Testis (tissue), 3 donors: ENCODE data around the gene ELFN1. TPM values are rescaled to one million over a fixed set of nuclear protein-coding genes. Genes with fewer than 3 reads are reported as not detected.
"Not testable (repeated sequence)": the region's sequence is repeated elsewhere in the genome, so short reads cannot be mapped to it uniquely, and the experiment has no call there.

ENCODE experiments used
- DNase-seq: peaks from one replicate; pipeline ENCODE4 v3.0.0-alpha.2; 2019
- H3K27ac ChIP-seq, 2 donors: fragments of 200-600 bp; sonication (generic); one replicate each; pipeline ENCODE4 v1.5.1; 2019
- H3K27me3 ChIP-seq: fragments of 200-600 bp; sonication (generic); one replicate; pipeline ENCODE4 v1.5.1; 2019
- H3K36me3 ChIP-seq: fragments of 200-600 bp; sonication (generic); one replicate; pipeline ENCODE4 v1.5.1; 2017; ENCODE audit warnings: low read depth; ENCODE audit errors: missing control alignments
- H3K4me1 ChIP-seq: fragments of 200-600 bp; sonication (generic); one replicate; pipeline ENCODE4 v1.5.1; 2019
- H3K4me3 ChIP-seq, 2 donors: fragments of 200-600 bp; sonication (generic); one replicate each; pipeline ENCODE4 v1.5.1; 2017 to 2019
- H3K9me3 ChIP-seq: fragments of 200-600 bp; sonication (generic); one replicate; pipeline ENCODE4 v1.5.1; 2017
- POLR2A ChIP-seq: fragments of 450-650 bp; IDR thresholded peaks from one replicate; pipeline ENCODE4 v1.6.1; 2017; ENCODE audit warnings: antibody characterized with exemption, mild to moderate bottlenecking, moderate library complexity
- WGBS, 2 donors: methylation state at CpG; one replicate each; pipeline ENCODE4 v1.1.5; 2018; 5-methylcytosine and 5-hydroxymethylcytosine counted together
- intact Hi-C: fragments of 100-400 bp; cut with DNase I; formaldehyde crosslinking; loops from one replicate; pipeline ENCODE4 v1.15.1; 2023; ENCODE audit warnings: low total_unique reads
- polyA plus RNA-seq: library from polyadenylated mRNA; stranded (reverse); fragments of 350-450 nt; fragmentation: Illumina TruSeq; extraction: RNeasy Lipid Tissue Mini Kit (QIAGEN cat#74804); gene quantifications from one replicate; pipeline ENCODE4 v1.2.3, GENCODE V29; 2014; ENCODE audit warnings: low read depth, low replicate concordance; ENCODE audit not compliant: insufficient read depth
- total RNA-seq, 2 donors: library from RNA; depleted of rRNA; stranded (reverse); fragments of >200 nt; gene quantifications; one replicate each; pipeline ENCODE4 v1.2.3, GENCODE V29; 2016
- TF ChIP-seq, protein P1 (sequence below), 3 experiments: fragments of 450-650 bp in 2 of 3; fragments of 200-600 bp in 1 of 3; sonication (generic) in 1 of 3; IDR thresholded peaks; one replicate each; pipeline ENCODE4 v1.5.1; 2016 to 2019; ENCODE audit warnings: antibody characterized with exemption in 3 of 3, mild to moderate bottlenecking in 2 of 3, moderate library complexity in 1 of 3

The ELFN1 gene
- total and polyA plus RNA-seq, 3 donors from 2014 or later = 2.3 to 3.2 (median 2.8) TPM

- intact Hi-C loops = no loop called here
- no peaks in the 10 kb centered on the region for H3K9me3 ChIP-seq
- H3K27me3 ChIP-seq = no peaks in the 10 kb centered on the region
- no peaks in the 10 kb centered on the region for H3K36me3 ChIP-seq
- peaks cover 12% of the 10 kb centered on the region for H3K4me1 ChIP-seq
- DNase-seq = no peak
- no peak overlapping the region for H3K27ac ChIP-seq
- WGBS, 2 donors = 86 to 90% methylated on average over 6 of the region's 6 CpGs
- H3K4me3 ChIP-seq = no peak overlapping the region
- TF ChIP-seq, protein P1, sequence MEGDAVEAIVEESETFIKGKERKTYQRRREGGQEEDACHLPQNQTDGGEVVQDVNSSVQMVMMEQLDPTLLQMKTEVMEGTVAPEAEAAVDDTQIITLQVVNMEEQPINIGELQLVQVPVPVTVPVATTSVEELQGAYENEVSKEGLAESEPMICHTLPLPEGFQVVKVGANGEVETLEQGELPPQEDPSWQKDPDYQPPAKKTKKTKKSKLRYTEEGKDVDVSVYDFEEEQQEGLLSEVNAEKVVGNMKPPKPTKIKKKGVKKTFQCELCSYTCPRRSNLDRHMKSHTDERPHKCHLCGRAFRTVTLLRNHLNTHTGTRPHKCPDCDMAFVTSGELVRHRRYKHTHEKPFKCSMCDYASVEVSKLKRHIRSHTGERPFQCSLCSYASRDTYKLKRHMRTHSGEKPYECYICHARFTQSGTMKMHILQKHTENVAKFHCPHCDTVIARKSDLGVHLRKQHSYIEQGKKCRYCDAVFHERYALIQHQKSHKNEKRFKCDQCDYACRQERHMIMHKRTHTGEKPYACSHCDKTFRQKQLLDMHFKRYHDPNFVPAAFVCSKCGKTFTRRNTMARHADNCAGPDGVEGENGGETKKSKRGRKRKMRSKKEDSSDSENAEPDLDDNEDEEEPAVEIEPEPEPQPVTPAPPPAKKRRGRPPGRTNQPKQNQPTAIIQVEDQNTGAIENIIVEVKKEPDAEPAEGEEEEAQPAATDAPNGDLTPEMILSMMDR (IDR thresholded peaks at IDR 0.05) = no peak
- no peak for TF ChIP-seq POLR2A
Observed at GRCh38 chr7:1715671-1716074, 45.6 kb downstream of the ELFN1 start.

DNA sequence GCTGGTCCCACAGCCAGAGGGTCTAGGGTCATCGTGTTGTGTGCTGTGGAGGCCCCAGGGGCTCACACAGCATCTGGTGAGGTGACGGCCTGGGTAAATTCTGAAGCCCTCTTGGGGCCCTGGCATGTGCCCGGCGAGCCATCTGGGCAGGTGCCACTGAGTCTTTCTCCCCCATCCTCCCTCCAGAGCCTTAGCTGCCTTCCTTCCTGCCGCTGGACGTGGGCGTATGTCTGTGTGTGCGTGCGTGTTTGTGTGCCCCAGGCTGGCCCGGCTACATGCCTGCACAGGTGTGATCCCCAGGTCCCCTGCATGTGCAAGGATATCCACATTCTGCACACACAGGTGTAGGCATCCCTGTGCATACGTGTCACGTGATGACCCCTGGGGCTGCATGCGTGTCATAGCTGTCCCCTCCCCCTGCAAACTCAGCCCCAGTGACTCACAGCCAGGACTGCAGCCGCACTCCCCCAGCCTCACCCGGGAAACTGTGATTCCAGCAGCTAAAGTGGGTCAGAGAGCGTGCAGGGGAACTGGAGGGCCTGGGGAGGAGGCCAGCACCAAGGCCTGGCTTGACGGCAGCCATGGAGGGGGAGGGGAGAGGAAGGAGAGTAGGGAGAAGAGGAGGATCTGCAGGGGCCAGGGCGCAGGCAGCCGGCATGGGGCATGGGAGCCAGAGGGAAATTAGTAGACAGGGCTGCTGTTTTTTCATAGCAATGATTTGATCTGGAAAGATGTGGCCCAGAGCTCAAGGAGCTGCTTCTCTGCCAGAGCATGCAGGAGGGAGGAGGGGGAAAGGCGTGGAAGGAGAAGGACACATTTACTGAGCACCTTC lies 46.4 kb downstream of the ELFN1 start:
- no peak for TF ChIP-seq POLR2A
- TF ChIP-seq, protein P1 (IDR thresholded peaks at IDR 0.05) = no peak
- no peak overlapping the region for H3K27ac ChIP-seq
- DNase-seq = peak; percentile 48
- no peak overlapping the region for H3K4me3 ChIP-seq
- H3K27me3 ChIP-seq = no peaks in the 10 kb centered on the region
- no peaks in the 10 kb centered on the region for H3K36me3 ChIP-seq
- peaks cover 12% of the 10 kb centered on the region for H3K4me1 ChIP-seq
- H3K9me3 ChIP-seq = no peaks in the 10 kb centered on the region
- 51 to 64% methylated on average over 9 to 20 of the region's 20 CpGs for WGBS, 2 donors
- intact Hi-C loops = no loop called here

GRCh38 chr7:1717095-1717483 lies 47.0 kb downstream of the ELFN1 start:
- intact Hi-C loops = no loop called here
- H3K27ac ChIP-seq = no peak overlapping the region
- no peak for DNase-seq
- H3K4me1 ChIP-seq = peaks cover 12% of the 10 kb centered on the region
- WGBS, 2 donors = 75 to 95% methylated on average over 9 to 10 of the region's 10 CpGs
- H3K9me3 ChIP-seq = no peaks in the 10 kb centered on the region
- TF ChIP-seq, protein P1 (IDR thresholded peaks at IDR 0.05) = no peak
- TF ChIP-seq POLR2A = no peak
- H3K4me3 ChIP-seq = no peak overlapping the region
- no peaks in the 10 kb centered on the region for H3K36me3 ChIP-seq
- H3K27me3 ChIP-seq = no peaks in the 10 kb centered on the region

GRCh38 chr7:1717903-1718676 lies 48.0 kb downstream of the ELFN1 start:
- no peak overlapping the region for H3K4me3 ChIP-seq
- H3K9me3 ChIP-seq = no peaks in the 10 kb centered on the region
- no peak for DNase-seq
- WGBS, 2 donors = 90 to 94% methylated on average over 15 of the region's 15 CpGs
- no peaks in the 10 kb centered on the region for H3K36me3 ChIP-seq
- H3K4me1 ChIP-seq = peaks cover 12% of the 10 kb centered on the region
- TF ChIP-seq, protein P1 (IDR thresholded peaks at IDR 0.05) = no peak
- H3K27ac ChIP-seq = no peak overlapping the region
- H3K27me3 ChIP-seq = no peaks in the 10 kb centered on the region
- intact Hi-C loops = no loop called here

GRCh38 chr7:1718850-1719249 lies 48.8 kb downstream of the ELFN1 start:
- WGBS, 2 donors = 71 to 72% methylated on average over 3 to 10 of the region's 10 CpGs
- H3K27ac ChIP-seq, H3K9me3 ChIP-seq, H3K36me3 ChIP-seq, intact Hi-C loops, H3K27me3 ChIP-seq, H3K4me3 ChIP-seq: not testable (repeated sequence)
- peak; percentile 23 for DNase-seq
- H3K4me1 ChIP-seq = peaks cover 12% of the 10 kb centered on the region

DNA sequence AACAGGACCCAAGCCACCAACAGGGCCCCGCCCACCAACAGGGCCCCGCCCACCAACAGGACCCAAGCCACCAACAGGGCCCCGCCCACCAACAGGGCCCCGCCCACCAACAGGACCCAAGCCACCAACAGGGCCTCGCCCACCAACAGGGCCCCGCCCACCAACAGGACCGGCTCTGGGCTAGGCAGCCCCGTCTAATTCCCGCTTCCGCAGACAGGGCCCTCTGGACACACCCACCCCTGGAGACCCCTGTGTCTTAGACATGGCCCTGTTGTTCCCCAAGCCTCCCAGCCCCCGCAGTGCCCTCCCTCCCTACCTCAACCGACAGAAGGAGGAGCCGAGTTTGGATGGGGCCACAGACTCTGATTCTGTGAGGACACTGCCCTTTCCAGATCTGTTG lies 49.2 kb downstream of the ELFN1 start:
- H3K27ac ChIP-seq, H3K4me3 ChIP-seq, intact Hi-C loops, H3K9me3 ChIP-seq, H3K27me3 ChIP-seq, H3K36me3 ChIP-seq: not testable (repeated sequence)
- 30 to 44% methylated on average over 2 to 11 of the region's 13 CpGs for WGBS, 2 donors
- DNase-seq = peak; percentile 31
- H3K4me1 ChIP-seq = peaks cover 12% of the 10 kb centered on the region
